Choroid plexus epithelial cell (primary cell): ENCODE measurements around the gene ZC3H13.

ENCODE experiments used
- DNase-seq: peaks from one replicate; pipeline ENCODE4 v3.0.0-alpha.2; 2010; ENCODE audit warnings: low read depth
- H3K4me3 ChIP-seq: 2 replicates; pipeline ENCODE4 v1.5.1; 2011; ENCODE audit warnings: low read depth, mild to moderate bottlenecking, control low read depth, low read length, moderate library complexity
- TF ChIP-seq, protein P1 (sequence below): conservative IDR thresholded peaks from 2 replicates; pipeline ENCODE4 v1.5.1; 2011; ENCODE audit warnings: low read depth, mild to moderate bottlenecking, control low read depth, inconsistent platforms, low read length, moderate library complexity

ZC3H13 gene

DNA sequence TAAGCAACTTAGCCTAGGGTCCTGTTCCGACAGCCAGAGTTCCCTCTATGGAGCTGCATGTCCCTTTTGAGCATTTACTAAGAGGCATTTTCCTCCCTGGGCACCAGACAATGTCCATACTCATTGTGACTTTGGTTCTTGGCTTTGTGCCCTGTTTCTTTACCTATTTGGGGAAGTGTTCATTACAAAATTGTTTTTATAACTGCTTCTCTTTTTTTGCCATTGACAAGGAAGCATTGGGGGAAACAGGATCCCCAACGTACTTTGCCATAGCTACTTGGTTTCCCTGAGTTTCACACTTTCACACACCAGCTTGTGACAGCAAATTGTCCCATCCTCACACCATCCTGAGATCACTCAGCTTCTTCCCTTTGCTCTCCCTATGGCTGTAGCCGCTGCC lies 119.9 kb downstream of the ZC3H13 start:
- DNase-seq = no peak
- TF ChIP-seq, protein P1, sequence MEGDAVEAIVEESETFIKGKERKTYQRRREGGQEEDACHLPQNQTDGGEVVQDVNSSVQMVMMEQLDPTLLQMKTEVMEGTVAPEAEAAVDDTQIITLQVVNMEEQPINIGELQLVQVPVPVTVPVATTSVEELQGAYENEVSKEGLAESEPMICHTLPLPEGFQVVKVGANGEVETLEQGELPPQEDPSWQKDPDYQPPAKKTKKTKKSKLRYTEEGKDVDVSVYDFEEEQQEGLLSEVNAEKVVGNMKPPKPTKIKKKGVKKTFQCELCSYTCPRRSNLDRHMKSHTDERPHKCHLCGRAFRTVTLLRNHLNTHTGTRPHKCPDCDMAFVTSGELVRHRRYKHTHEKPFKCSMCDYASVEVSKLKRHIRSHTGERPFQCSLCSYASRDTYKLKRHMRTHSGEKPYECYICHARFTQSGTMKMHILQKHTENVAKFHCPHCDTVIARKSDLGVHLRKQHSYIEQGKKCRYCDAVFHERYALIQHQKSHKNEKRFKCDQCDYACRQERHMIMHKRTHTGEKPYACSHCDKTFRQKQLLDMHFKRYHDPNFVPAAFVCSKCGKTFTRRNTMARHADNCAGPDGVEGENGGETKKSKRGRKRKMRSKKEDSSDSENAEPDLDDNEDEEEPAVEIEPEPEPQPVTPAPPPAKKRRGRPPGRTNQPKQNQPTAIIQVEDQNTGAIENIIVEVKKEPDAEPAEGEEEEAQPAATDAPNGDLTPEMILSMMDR = no peak
- no peak overlapping the region for H3K4me3 ChIP-seq

DNA sequence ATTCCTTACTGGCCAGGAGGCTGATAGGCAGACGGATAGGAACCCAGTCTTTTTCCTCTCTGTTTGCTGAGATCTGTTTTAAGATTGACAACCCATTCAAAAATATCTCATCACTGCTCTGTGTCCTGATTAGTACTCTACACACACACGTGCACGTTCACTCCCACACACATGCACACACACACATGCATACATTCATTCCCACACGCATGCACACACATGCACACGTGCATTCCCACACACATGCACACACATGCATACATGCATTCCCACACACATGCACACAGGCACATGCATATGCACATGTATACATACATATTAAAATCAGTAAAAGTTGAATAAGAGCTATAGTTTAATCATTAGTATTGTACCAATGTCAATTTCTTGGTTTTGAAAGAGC lies 120.4 kb downstream of the ZC3H13 start:
- TF ChIP-seq, protein P1 = no peak
- no peak for DNase-seq
- no peak overlapping the region for H3K4me3 ChIP-seq

DNA sequence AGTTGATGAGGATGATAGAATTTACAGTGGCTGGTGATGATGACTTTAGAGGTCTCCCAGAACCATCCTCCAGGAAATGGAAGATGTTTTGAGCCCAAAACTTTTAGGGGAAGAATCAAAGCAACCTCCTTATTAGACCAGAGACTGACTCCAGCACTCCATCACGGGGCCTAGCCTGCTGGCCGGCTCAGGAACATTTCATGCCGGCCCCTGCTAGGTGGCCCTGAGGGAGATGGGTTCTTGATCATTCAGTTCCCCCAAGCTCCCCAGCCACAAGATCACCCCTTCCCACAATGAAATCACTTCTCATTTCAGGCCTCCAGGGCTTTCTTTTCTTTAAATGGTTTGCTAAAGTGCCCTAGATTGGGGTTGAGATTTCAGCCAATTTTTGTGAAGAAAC lies 121.3 kb downstream of the ZC3H13 start:
- no peak overlapping the region for H3K4me3 ChIP-seq
- DNase-seq = no peak
- TF ChIP-seq, protein P1 = no peak

DNA sequence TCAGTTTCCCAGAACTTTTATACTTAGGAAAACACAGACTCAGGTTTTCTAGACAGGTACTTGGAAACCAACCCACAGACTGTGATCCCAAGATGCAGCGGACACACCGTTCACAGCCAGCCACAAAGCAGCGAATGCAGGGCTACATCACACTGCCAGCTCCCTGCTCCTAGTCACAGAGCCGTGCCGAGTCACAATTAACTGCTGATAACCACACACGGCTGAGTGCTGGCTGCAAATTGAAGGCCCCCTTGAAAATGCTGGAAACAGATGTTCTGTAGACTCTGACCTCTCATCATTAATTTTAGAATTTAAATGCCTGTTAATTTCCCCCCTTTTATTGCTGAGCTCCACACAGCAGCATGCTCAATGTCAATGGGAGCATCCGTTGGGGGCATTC lies 122.4 kb downstream of the ZC3H13 start:
- TF ChIP-seq, protein P1 = no peak
- H3K4me3 ChIP-seq = no peak overlapping the region
- DNase-seq = no peak

DNA sequence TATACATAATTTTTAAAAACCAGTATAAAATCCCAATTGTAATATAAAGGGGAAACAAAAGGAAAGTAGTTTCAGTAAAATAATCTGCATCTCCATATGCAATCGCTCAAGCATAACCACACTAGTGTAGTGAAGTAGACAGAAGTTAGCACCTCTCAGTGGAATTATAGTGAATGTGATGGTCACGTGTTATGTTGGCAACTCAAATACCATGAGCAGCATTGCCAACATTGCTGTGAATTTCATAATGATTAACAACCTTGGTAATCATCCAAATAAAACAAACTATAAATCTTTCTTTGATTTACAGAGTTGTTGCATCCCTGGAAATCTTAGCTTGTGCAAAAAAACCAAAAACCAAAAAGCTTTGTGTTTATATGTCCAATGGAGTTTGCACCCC lies 123.7 kb downstream of the ZC3H13 start:
- TF ChIP-seq, protein P1 = no peak
- peak; percentile 35 for DNase-seq
- H3K4me3 ChIP-seq = no peak overlapping the region

DNA sequence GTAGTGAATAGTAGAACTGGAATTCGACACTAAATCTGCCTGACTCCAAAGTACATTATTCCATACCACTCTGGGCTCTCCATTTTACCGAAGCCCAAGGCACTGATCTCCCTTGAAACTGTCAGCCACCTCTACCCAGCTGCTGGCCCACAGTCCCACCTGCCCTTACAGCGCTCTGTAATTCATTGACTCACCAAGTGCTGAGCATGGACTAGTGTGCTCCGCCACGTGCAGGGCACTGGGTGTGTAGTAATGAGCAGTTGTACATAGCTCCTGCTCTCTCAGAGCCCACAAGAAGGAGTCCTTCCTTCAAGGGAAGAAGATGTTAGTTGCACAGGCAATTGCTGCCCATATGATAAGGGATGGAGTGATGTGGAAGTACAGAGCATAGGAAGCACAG lies 124.4 kb downstream of the ZC3H13 start:
- TF ChIP-seq, protein P1 = no peak
- no peak for DNase-seq
- H3K4me3 ChIP-seq = no peak overlapping the region

DNA sequence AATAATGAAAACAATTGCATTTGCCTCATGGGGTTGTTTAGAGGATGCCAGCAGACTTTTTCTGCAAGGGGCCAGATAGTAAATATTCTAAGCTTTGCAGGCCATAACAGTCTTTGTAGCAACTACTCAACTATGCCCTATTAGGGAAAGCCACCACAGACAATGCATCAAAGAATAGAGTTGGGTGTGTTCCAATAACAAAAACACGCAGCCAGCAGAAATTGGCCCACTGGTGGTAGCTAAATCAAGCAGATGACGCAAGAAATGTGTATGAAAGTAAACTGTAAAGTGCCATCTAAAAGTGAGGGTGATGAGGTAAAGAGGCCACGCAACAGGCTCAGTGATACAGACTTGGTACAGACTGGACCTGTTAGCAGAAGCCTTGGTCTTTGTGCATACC lies 125.8 kb downstream of the ZC3H13 start:
- no peak overlapping the region for H3K4me3 ChIP-seq
- no peak for DNase-seq
- TF ChIP-seq, protein P1 = no peak
